WERI-Rb-1 (cell line): ENCODE measurements around the gene NTRK3.

ENCODE experiments used
- DNase-seq: peaks from one replicate; pipeline ENCODE4 v3.0.0-alpha.2; 2020
- H3K27ac ChIP-seq: fragments of 250-450 bp; sonication (Bioruptor Pico); 2 replicates; pipeline ENCODE4 v1.5.1; 2020; ENCODE audit warnings: mild to moderate bottlenecking, moderate library complexity
- H3K27me3 ChIP-seq: fragments of 250-450 bp; sonication (Bioruptor Pico); 2 replicates; pipeline ENCODE4 v1.5.1; 2021; ENCODE audit warnings: mild to moderate bottlenecking, low read depth, moderate library complexity; ENCODE audit not compliant: insufficient read depth, severe bottlenecking
- H3K36me3 ChIP-seq: fragments of 250-450 bp; sonication (Bioruptor Pico); 2 replicates; pipeline ENCODE4 v1.5.1; 2020; ENCODE audit warnings: mild to moderate bottlenecking, moderate library complexity
- H3K4me3 ChIP-seq: 2 replicates; pipeline ENCODE4 v1.5.1; 2011; ENCODE audit warnings: low read depth, mild to moderate bottlenecking, control low read depth, low read length
- H3K9me3 ChIP-seq: fragments of 250-450 bp; sonication (Bioruptor Pico); 2 replicates; pipeline ENCODE4 v1.5.1; 2021; ENCODE audit warnings: mild to moderate bottlenecking, moderate library complexity; ENCODE audit not compliant: severe bottlenecking
- TF ChIP-seq, protein P1 (sequence below): IDR thresholded peaks from 2 replicates; pipeline ENCODE4 v1.5.1; 2011; ENCODE audit warnings: low read depth, mild to moderate bottlenecking, control low read depth, inconsistent platforms, low read length

NTRK3 gene

GRCh38 chr15:87851497-87851896, 405.0 kb downstream of the NTRK3 start:
- TF ChIP-seq, protein P1, sequence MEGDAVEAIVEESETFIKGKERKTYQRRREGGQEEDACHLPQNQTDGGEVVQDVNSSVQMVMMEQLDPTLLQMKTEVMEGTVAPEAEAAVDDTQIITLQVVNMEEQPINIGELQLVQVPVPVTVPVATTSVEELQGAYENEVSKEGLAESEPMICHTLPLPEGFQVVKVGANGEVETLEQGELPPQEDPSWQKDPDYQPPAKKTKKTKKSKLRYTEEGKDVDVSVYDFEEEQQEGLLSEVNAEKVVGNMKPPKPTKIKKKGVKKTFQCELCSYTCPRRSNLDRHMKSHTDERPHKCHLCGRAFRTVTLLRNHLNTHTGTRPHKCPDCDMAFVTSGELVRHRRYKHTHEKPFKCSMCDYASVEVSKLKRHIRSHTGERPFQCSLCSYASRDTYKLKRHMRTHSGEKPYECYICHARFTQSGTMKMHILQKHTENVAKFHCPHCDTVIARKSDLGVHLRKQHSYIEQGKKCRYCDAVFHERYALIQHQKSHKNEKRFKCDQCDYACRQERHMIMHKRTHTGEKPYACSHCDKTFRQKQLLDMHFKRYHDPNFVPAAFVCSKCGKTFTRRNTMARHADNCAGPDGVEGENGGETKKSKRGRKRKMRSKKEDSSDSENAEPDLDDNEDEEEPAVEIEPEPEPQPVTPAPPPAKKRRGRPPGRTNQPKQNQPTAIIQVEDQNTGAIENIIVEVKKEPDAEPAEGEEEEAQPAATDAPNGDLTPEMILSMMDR: no peak
- no peak overlapping the region for H3K27ac ChIP-seq

GRCh38 chr15:87850916-87851315, 405.6 kb downstream of the NTRK3 start:
- no peaks in the 10 kb centered on the region for H3K36me3 ChIP-seq
- no peak for DNase-seq
- no peak overlapping the region for H3K27ac ChIP-seq

More at GRCh38 chr15:87851497-87851896, 405.0 kb downstream of the NTRK3 start:
- Histone ChIP-seq H3K27me3 (no peaks in the 10 kb centered on the region), H3K9me3 (no peaks in the 10 kb centered on the region), H3K36me3 (no peaks in the 10 kb centered on the region), H3K4me3 (no peak overlapping the region)
- no peak for DNase-seq

GRCh38 chr15:87849181-87849580, 407.4 kb downstream of the NTRK3 start:
- TF ChIP-seq, protein P1: no peak
- Histone ChIP-seq H3K4me3 (no peak overlapping the region), H3K27ac (no peak overlapping the region), H3K27me3 (no peaks in the 10 kb centered on the region), H3K36me3 (no peaks in the 10 kb centered on the region), H3K9me3 (no peaks in the 10 kb centered on the region)
- no peak for DNase-seq

More at GRCh38 chr15:87850916-87851315, 405.6 kb downstream of the NTRK3 start:
- no peaks in the 10 kb centered on the region for H3K27me3 ChIP-seq
- H3K4me3 ChIP-seq: no peak overlapping the region
- H3K9me3 ChIP-seq: no peaks in the 10 kb centered on the region
- TF ChIP-seq, protein P1: no peak

DNA sequence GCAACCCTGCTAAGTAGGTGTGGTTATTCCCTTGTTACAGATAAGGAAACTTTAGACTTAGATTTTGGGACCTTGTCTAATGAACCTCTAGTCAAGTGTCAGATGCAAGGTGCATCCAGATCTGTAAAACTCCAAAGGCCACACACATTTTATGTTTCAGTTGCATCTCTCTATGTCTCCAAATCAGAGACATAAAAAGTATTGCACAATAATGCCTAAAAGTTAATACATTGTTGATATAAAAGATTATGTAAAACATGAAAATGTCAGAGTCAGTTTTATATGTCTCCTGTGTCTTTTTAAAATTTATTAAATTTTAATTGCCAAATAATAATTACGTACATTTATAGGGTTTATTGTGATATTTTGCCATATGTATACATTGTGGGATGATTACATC, 408.5 kb downstream of the NTRK3 start:
- TF ChIP-seq, protein P1: no peak
- H3K4me3 ChIP-seq: no peak overlapping the region

DNA sequence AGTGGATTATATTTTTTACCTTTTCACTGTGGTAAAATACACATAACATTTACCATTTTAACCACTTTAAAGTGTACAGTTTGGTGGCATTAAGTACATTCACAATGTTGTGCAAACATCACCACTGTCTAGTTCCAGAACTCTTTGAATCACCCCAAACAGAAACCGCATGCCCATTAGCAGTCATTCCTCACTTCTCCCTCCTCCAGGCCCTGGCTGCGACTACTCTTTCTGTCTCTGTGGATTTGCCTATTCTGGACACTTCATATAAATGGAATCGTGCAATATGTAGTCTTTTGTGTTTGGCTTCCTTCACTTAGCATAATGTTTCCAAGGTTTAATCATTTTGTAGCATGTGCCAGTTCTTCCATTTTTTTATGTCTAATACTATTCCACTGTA, 409.8 kb downstream of the NTRK3 start:
- TF ChIP-seq, protein P1: no peak
- Histone ChIP-seq H3K27me3 (no peaks in the 10 kb centered on the region), H3K36me3 (no peaks in the 10 kb centered on the region), H3K9me3 (no peaks in the 10 kb centered on the region), H3K27ac (no peak overlapping the region), H3K4me3 (no peak overlapping the region)
- no peak for DNase-seq

More for the DNA sequence above, 408.5 kb downstream of the NTRK3 start:
- H3K9me3 ChIP-seq: no peaks in the 10 kb centered on the region
- no peaks in the 10 kb centered on the region for H3K36me3 ChIP-seq
- no peaks in the 10 kb centered on the region for H3K27me3 ChIP-seq
- no peak overlapping the region for H3K27ac ChIP-seq
- DNase-seq: no peak

GRCh38 chr15:87843312-87843711, 413.2 kb downstream of the NTRK3 start:
- Histone ChIP-seq H3K27ac (no peak overlapping the region), H3K36me3 (no peaks in the 10 kb centered on the region), H3K27me3 (no peaks in the 10 kb centered on the region), H3K4me3 (no peak overlapping the region), H3K9me3 (no peaks in the 10 kb centered on the region)
- TF ChIP-seq, protein P1: no peak
- no peak for DNase-seq
